Adipose tissue (tissue), 3 donors: ENCODE measurements around the gene PSMD13. TPM values are rescaled to one million over a fixed set of nuclear protein-coding genes. Genes with fewer than 3 reads are reported as not detected.
"Not testable (repeated sequence)": the region's sequence is repeated elsewhere in the genome, so short reads cannot be mapped to it uniquely, and the experiment has no call there.

Source experiments
- H3K27ac ChIP-seq: one replicate; pipeline ENCODE4 v1.5.1; 2013; ENCODE audit warnings: low read depth, low read length
- WGBS, 3 donors: extraction: QIAGEN DNeasy Blood & Tissue Kit; methylation state at CpG; one replicate each; pipeline ENCODE4 v1.1.7; 2013; 5-methylcytosine and 5-hydroxymethylcytosine counted together
- polyA plus RNA-seq, 3 donors: library from polyadenylated mRNA; stranded (reverse); fragments of 200-250 nt; gene quantifications; one replicate each; pipeline ENCODE4 v1.2.3, GENCODE V29; 2013
- donor health status: healthy with polysubstance abuse.
- donor health status: Bipolar disorder and iron deficiency.
- donor health status: healthy.

Gene PSMD13
- polyA plus RNA-seq, 3 donors = 65.7 to 121 (median 98.5) TPM

GRCh38 chr11:230431-230830 lies 6.3 kb upstream of the PSMD13 start:
- H3K27ac ChIP-seq = no peak overlapping the region
- 93 to 96% (median 94%) methylated on average over 10 of the region's 10 CpGs for WGBS, 3 donors

- WGBS, 3 donors = 88 to 94% (median 94%) methylated on average over 20 of the region's 20 CpGs
- H3K27ac ChIP-seq = no peak overlapping the region
Observed at GRCh38 chr11:232783-233565, 3.8 kb upstream of the PSMD13 start.

- no peak overlapping the region for H3K27ac ChIP-seq
- WGBS, 3 donors = 66 to 89% (median 88%) methylated on average over 8 of the region's 8 CpGs
Observed at GRCh38 chr11:235180-235579, 1.6 kb upstream of the PSMD13 start.

GRCh38 chr11:235609-235996 lies 1.2 kb upstream of the PSMD13 start:
- no peak overlapping the region for H3K27ac ChIP-seq
- WGBS, 3 donors = 2 to 4% (median 2%) methylated on average over 13 of the region's 13 CpGs

GRCh38 chr11:235997-236773 lies 591 bp upstream of the PSMD13 start, which contains the start of gene SIRT3:
Gene SIRT3, minus strand, starts transcription at chr11:236342. Its CDS starts 14 bp downstream, at chr11:236328.
- H3K27ac ChIP-seq = peak within 1 kb of the TSS; percentile 93
- 0 to 2% (median 1%) methylated on average over 42 to 70 of the region's 70 CpGs for WGBS, 3 donors

- 75 to 87% (median 84%) methylated on average over 7 of the region's 7 CpGs for WGBS, 3 donors
- not testable (repeated sequence) for H3K27ac ChIP-seq
Observed at GRCh38 chr11:238346-238745, 1.6 kb downstream of the PSMD13 start.

- WGBS, 3 donors = 46 to 87% (median 80%) methylated on average over 1 of the region's 1 CpG
- H3K27ac ChIP-seq = no peak overlapping the region
Observed at GRCh38 chr11:240315-240714, 3.5 kb downstream of the PSMD13 start.

GRCh38 chr11:241634-242033 lies 4.9 kb downstream of the PSMD13 start:
- 91 to 97% (median 93%) methylated on average over 5 of the region's 5 CpGs for whole genome bisulfite sequencing, 3 donors
- no peak overlapping the region for H3K27ac ChIP-seq

- no peak overlapping the region for H3K27ac ChIP-seq
- 89 to 93% (median 92%) methylated on average over 2 of the region's 2 CpGs for WGBS, 3 donors
Observed at GRCh38 chr11:244376-244775, 7.6 kb downstream of the PSMD13 start.

GRCh38 chr11:249062-249461 lies 12.3 kb downstream of the PSMD13 start:
- WGBS, 3 donors = 75 to 80% (median 79%) methylated on average over 8 of the region's 8 CpGs
- H3K27ac ChIP-seq = no peak overlapping the region

GRCh38 chr11:250274-250673 lies 13.5 kb downstream of the PSMD13 start:
- H3K27ac ChIP-seq = no peak overlapping the region
- 87 to 93% (median 88%) methylated on average over 5 of the region's 5 CpGs for WGBS, 3 donors

GRCh38 chr11:250740-251299 lies 14.0 kb downstream of the PSMD13 start:
- no peak overlapping the region for H3K27ac ChIP-seq
- 77 to 86% (median 82%) methylated on average over 10 of the region's 10 CpGs for WGBS, 3 donors

- WGBS, 3 donors = 71 to 85% (median 82%) methylated on average over 10 of the region's 10 CpGs
- no peak overlapping the region for H3K27ac ChIP-seq
Observed at GRCh38 chr11:251550-251949, 14.8 kb downstream of the PSMD13 start.

GRCh38 chr11:252666-253065 lies 15.9 kb downstream of the PSMD13 start:
- 87 to 90% (median 88%) methylated on average over 8 of the region's 8 CpGs for WGBS, 3 donors
- no peak overlapping the region for H3K27ac ChIP-seq

GRCh38 chr11:253160-253885 lies 16.5 kb downstream of the PSMD13 start:
- no peak overlapping the region for H3K27ac ChIP-seq
- 69 to 79% (median 78%) methylated on average over 13 of the region's 13 CpGs for WGBS, 3 donors

GRCh38 chr11:253886-254270 lies 17.1 kb downstream of the PSMD13 start:
- WGBS, 3 donors = 90 to 91% (median 91%) methylated on average over 5 of the region's 5 CpGs
- H3K27ac ChIP-seq = no peak overlapping the region

- no peak overlapping the region for H3K27ac ChIP-seq
- 47 to 50% (median 49%) methylated on average over 3 of the region's 3 CpGs for WGBS, 3 donors
Observed at GRCh38 chr11:255176-255575, 18.4 kb downstream of the PSMD13 start.

GRCh38 chr11:255816-256215 lies 19.0 kb downstream of the PSMD13 start:
- WGBS, 3 donors = 88 to 100% (median 96%) methylated on average over 2 of the region's 2 CpGs
- H3K27ac ChIP-seq = no peak overlapping the region
